Measurements from ENCODE around the gene RNF112. TPM values are rescaled to one million over a fixed set of nuclear protein-coding genes. Genes with fewer than 3 reads are reported as not detected.
"Not testable (repeated sequence)": the region's sequence is repeated elsewhere in the genome, so short reads cannot be mapped to it uniquely, and the experiment has no call there.

RNF112 gene
- total and polyA plus RNA-seq, 3 experiments from 2014 or later: 0.18 to 0.22 TPM; not detected in 1

DNA sequence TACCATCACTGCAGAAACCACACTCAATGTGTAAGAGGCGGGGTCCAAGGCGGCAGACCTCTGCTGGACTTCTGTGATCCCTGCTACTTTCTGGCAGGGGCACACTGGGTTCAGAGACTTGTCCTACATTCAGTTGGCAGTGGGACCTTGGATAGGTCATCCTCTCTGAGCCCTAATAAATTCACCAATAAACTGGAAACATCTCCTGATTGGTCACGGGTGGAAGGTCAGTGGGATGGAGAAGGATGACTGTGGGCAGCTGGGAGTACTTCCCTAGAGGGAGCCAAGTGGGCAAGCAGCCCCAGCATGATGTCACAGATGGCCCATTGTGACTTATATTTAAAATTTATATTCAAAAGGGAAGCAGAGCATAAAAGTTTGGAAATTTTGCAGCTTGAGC is 49.7 kb downstream of the RNF112 start:
- Mint-ChIP-seq H3K36me3 (no peaks in the 10 kb centered on the region), H3K4me1 (peaks cover 38 to 54% (median 38%) of the 10 kb centered on the region in 3 donors), H3K4me3 (no peak overlapping the region), H3K27ac (peak overlapping the region in 2 of 8 donors; percentile 37 to 41), H3K9me3 (no peaks in the 10 kb centered on the region), H3K27me3 (no peaks in the 10 kb centered on the region)
- Histone ChIP-seq H3K9me3 (ENCODE audit: low read length) (no peaks in the 10 kb centered on the region), H3K36me3 (ENCODE audit: insufficient read depth, low read length) (no peaks in the 10 kb centered on the region), H3K27me3 (ENCODE audit: insufficient read depth, low read length, poor library complexity, severe bottlenecking) (no peaks in the 10 kb centered on the region), H3K27ac (ENCODE audit: low read depth, low read length) (no peak overlapping the region), H3K4me1 (ENCODE audit: insufficient read depth, low read length) (peaks cover 44% of the 10 kb centered on the region), H3K4me3 (ENCODE audit: low read length) (no peak overlapping the region)
- DNase-seq: no peak
- ChIA-PET CTCF (interaction anchor here (1.0 to 3.2 kb wide), 3 partner anchors 14 to 98 kb away, joined by 4 to 16 read pairs (median 4); partner anchors contain the start of gene B9D1), POLR2A (no interaction called here)

DNA sequence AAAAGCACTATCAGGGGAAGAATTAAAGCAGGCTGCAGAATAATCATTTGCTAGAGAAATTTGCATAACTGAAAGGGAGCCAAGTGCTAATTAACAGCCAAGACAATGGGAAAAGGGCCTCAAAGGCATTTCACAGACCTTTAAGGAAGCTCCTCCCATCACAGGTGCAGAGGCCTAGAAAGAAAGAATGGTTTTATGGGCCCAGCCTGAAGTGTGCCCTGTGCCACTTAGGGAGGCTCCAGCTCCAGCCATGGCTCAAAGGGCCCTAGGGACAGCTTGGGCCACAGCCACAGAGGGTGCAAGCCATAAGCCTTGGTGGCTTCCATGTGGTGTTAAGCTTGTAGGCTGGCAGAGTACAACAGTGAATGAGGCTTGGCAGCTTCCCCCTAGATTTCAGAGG is 50.1 kb downstream of the RNF112 start:
- no peaks in the 10 kb centered on the region for H3K9me3 ChIP-seq (ENCODE audit: low read length)
- Mint-ChIP-seq H3K4me1 (peaks cover 38 to 54% (median 38%) of the 10 kb centered on the region in 3 donors), H3K36me3 (no peaks in the 10 kb centered on the region), H3K27me3 (no peaks in the 10 kb centered on the region), H3K4me3 (no peak overlapping the region), H3K9me3 (no peaks in the 10 kb centered on the region), H3K27ac (peak overlapping the region in 3 of 8 donors; percentile 37 to 93 (median 41))
- no peaks in the 10 kb centered on the region for H3K27me3 ChIP-seq (ENCODE audit: insufficient read depth, low read length, poor library complexity, severe bottlenecking)
- POLR2A ChIA-PET: no interaction called here
- CTCF ChIA-PET: interaction anchor here (1.4 to 3.2 kb wide), 2 partner anchors 14 to 98 kb away, joined by 4 to 16 read pairs; partner anchors contain the start of gene B9D1
- no peak for DNase-seq
- peaks cover 44% of the 10 kb centered on the region for H3K4me1 ChIP-seq (ENCODE audit: insufficient read depth, low read length)
- H3K36me3 ChIP-seq (ENCODE audit: insufficient read depth, low read length): no peaks in the 10 kb centered on the region
- no peak overlapping the region for H3K4me3 ChIP-seq (ENCODE audit: low read length)
- H3K27ac ChIP-seq (ENCODE audit: low read depth, low read length): no peak overlapping the region

DNA sequence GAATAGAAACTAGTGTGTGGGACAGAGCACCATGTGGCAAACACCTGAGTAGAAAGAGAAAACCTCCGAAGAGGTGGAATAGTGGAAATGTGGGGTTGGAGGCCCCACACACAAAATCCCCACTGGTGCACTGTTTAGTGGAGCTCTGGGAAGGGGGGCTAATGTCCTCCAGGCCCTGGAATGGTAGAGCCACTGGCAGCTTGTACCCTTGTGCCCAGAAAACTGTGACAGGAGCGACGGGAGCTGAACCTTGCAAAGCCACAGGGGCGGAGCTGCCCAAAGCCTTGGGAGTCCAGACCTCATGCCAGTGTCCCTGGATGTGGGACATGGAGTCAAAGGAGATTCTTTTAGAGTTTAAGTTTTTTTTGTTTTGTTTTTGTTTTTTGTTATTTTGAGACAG is 50.6 kb downstream of the RNF112 start:
- Histone ChIP-seq H3K36me3 (ENCODE audit: insufficient read depth, low read length) (no peaks in the 10 kb centered on the region), H3K9me3 (ENCODE audit: low read length) (no peaks in the 10 kb centered on the region), H3K4me3 (ENCODE audit: low read length) (no peak overlapping the region), H3K4me1 (ENCODE audit: insufficient read depth, low read length) (peaks cover 44% of the 10 kb centered on the region), H3K27me3 (ENCODE audit: insufficient read depth, low read length, poor library complexity, severe bottlenecking) (no peaks in the 10 kb centered on the region), H3K27ac (ENCODE audit: low read depth, low read length) (no peak overlapping the region)
- peak overlapping the region in 1 of 7 donors; percentile 40 for H3K4me3 Mint-ChIP-seq
- peak overlapping the region in 2 of 8 donors; percentile 23 to 93 for H3K27ac Mint-ChIP-seq
- H3K27me3 Mint-ChIP-seq: no peaks in the 10 kb centered on the region
- no peak for DNase-seq
- H3K9me3 Mint-ChIP-seq: no peaks in the 10 kb centered on the region
- H3K36me3 Mint-ChIP-seq: no peaks in the 10 kb centered on the region
- peaks cover 38 to 53% (median 38%) of the 10 kb centered on the region in 3 donors for H3K4me1 Mint-ChIP-seq
- ChIA-PET CTCF (interaction anchor here (3.2 kb wide), 1 partner anchor 99 kb away, joined by 16 read pairs; the partner anchor contains the start of gene B9D1), POLR2A (no interaction called here)

DNA sequence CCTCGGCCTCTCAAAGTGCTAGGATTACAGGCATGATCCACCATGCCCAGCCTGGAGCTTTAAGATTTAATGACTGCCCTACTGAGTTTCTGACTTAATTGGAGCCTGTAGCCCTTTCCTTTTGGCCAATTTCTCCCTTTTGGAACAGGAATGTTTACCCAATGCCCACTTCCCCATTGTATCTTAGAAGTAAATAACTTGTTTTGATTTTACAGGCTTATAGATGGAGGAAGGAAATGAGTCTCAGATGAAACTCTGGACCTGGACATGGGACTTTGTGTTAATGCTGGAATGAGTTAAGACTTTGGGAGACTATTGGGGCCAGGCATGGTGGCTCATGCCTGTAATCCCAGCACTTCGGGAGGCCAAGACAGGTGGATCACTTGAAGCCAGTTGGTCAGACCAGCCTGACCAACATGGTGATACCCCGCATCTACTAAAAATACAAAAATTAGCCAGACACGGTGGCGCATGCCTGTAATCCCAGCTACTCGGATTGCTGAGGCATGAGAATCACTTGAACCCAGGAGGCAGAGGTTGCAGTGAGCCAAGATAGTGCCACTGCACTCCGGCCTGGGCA is 51.5 kb downstream of the RNF112 start:
- peaks cover 33 to 48% (median 34%) of the 10 kb centered on the region in 3 donors for H3K4me1 Mint-ChIP-seq
- H3K27me3 Mint-ChIP-seq; H3K36me3 Mint-ChIP-seq; H3K4me3 ChIP-seq (ENCODE audit: low read length); H3K27me3 ChIP-seq (ENCODE audit: insufficient read depth, low read length, poor library complexity, severe bottlenecking); H3K9me3 ChIP-seq (ENCODE audit: low read length); H3K9me3 Mint-ChIP-seq; DNase-seq; H3K36me3 ChIP-seq (ENCODE audit: insufficient read depth, low read length); H3K27ac ChIP-seq (ENCODE audit: low read depth, low read length): not testable (repeated sequence)
- peaks cover 39% of the 10 kb centered on the region for H3K4me1 ChIP-seq (ENCODE audit: insufficient read depth, low read length)
- peak overlapping the region; percentile 44 to 94 (median 84) for H3K27ac Mint-ChIP-seq
- peak overlapping the region in 4 of 7 donors; percentile 59 to 71 (median 64) for H3K4me3 Mint-ChIP-seq
- ChIA-PET POLR2A (interaction anchor here (1.1 kb wide), 1 partner anchor 85 kb away, joined by 10 read pairs; the partner anchor contains the start of gene MAPK7), CTCF (interaction anchor here (0.8 to 3.2 kb wide), 2 partner anchors 15 to 100 kb away, joined by 3 to 16 read pairs; partner anchors contain the start of gene B9D1)

DNA sequence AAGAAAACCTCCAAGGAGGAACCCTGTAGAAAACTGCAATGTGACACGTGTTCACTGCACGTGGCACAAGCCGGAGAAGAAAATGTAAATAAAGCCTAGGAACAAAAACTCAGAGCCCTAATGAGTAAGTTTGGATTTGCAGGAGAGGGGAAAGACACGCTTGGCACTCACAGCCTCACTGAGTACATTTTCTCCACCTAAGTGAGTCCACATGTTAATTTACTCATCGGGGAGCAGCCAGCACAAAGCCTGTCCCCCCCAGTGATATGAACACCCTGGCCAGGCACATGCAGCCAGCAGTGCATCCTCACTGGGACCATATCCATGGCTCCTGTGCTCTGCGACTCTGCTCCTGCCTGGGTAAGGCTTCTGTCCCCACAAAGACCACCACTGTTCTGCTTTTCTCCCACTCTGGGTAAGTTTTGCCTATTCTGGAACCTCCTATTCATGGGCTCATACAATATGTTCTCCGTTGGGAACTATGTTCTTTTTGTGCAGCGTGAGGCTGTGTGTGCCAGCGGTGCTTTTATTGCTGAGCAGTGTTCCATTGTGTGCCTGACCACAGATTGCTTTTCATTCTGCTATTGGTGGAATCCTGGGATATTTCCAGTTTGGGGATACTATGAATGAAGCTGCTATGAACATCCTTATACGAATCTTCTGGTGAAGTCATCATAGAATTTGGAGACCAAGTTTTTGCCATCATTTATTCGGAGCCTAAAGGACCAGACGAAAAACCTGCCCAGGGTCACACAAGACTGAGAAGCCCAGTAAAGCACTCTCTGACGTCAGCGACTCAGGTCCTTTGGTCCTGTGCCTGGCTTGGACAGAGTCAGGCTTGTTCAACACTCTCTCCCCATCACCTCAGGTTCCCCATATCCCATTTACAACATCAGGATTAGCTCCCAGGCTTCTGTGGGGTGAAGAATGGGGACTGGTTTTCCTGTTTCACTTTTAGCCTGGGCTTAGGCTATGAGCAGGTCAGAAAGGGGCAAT is 53.3 kb downstream of the RNF112 start:
- H3K27ac Mint-ChIP-seq: peak overlapping the region in 7 of 8 donors; percentile 12 to 90 (median 83)

More for the DNA sequence above, 53.3 kb downstream of the RNF112 start:
- H3K27me3 ChIP-seq (ENCODE audit: insufficient read depth, low read length, poor library complexity, severe bottlenecking): no peaks in the 10 kb centered on the region
- no peak for DNase-seq
- H3K9me3 Mint-ChIP-seq: no peaks in the 10 kb centered on the region
- H3K36me3 ChIP-seq (ENCODE audit: insufficient read depth, low read length): no peaks in the 10 kb centered on the region
- H3K4me1 ChIP-seq (ENCODE audit: insufficient read depth, low read length): peaks cover 39% of the 10 kb centered on the region
- no peak overlapping the region for H3K4me3 ChIP-seq (ENCODE audit: low read length)
- H3K27me3 Mint-ChIP-seq: no peaks in the 10 kb centered on the region
- POLR2A ChIA-PET: no interaction called here
- H3K36me3 Mint-ChIP-seq: no peaks in the 10 kb centered on the region
- H3K4me1 Mint-ChIP-seq: peaks cover 28 to 43% (median 29%) of the 10 kb centered on the region in 3 donors
- peak overlapping the region in 1 of 7 donors; percentile 65 for H3K4me3 Mint-ChIP-seq
- no peak overlapping the region for H3K27ac ChIP-seq (ENCODE audit: low read depth, low read length)
- no peaks in the 10 kb centered on the region for H3K9me3 ChIP-seq (ENCODE audit: low read length)
- CTCF ChIA-PET: interaction anchor here (1.1 to 1.6 kb wide), 2 partner anchors 17 to 102 kb away, joined by 3 to 5 read pairs; partner anchors contain the start of gene B9D1

Other genes with a start within 250 kb of the RNF112 start
- gene EPN2, start 173.9 kb upstream of the RNF112 start, total RNA-seq: 10 to 100 TPM in 1 of 2 experiments, 1 to 10 TPM in 1; 9.0 to 10.4 TPM
- 9.7 TPM for gene EPN2, start 173.9 kb upstream of the RNF112 start, polyA plus RNA-seq
- gene B9D1, start 48.5 kb upstream of the RNF112 start, total RNA-seq: 1 to 10 TPM; 4.8 to 6.8 TPM
- gene B9D1, start 48.5 kb upstream of the RNF112 start, polyA plus RNA-seq: 0.67 TPM
- gene MAPK7, start 32.7 kb upstream of the RNF112 start, total RNA-seq: 10 to 100 TPM; 15.1 to 19.8 TPM
- 11.2 TPM for gene MAPK7, start 32.7 kb upstream of the RNF112 start, polyA plus RNA-seq
- gene MFAP4, start 24.0 kb upstream of the RNF112 start, total RNA-seq: not detected
- gene MFAP4, start 24.0 kb upstream of the RNF112 start, polyA plus RNA-seq: not detected
- gene SLC47A1, start 122.6 kb downstream of the RNF112 start, total RNA-seq: under 1 TPM; 0.15 to 0.20 TPM
- 0.29 TPM for gene SLC47A1, start 122.6 kb downstream of the RNF112 start, polyA plus RNA-seq
- gene ALDH3A2, start 237.5 kb downstream of the RNF112 start, total RNA-seq: 10 to 100 TPM; 24.7 to 26.3 TPM
- 21.7 TPM for gene ALDH3A2, start 237.5 kb downstream of the RNF112 start, polyA plus RNA-seq